H9 (cell line): Measurements from ENCODE around the gene LIMA1. TPM values are rescaled to one million over a fixed set of nuclear protein-coding genes. Genes with fewer than 3 reads are reported as not detected.

Experiments
- DNase-seq: peaks from one replicate; pipeline ENCODE4 v3.0.0-alpha.2; 2017
- H2AFZ ChIP-seq: one replicate; pipeline ENCODE4 v1.6.1; 2013; ENCODE audit warnings: mild to moderate bottlenecking, low read length, control low read depth, moderate library complexity
- H2AK5ac ChIP-seq: 2 replicates; pipeline ENCODE4 v1.6.1; 2013; ENCODE audit warnings: low read length, control low read depth, mixed read lengths; ENCODE audit not compliant: insufficient read length
- H2BK120ac ChIP-seq: one replicate; pipeline ENCODE4 v1.6.1; 2013; ENCODE audit warnings: low read depth, mild to moderate bottlenecking, low read length, control low read depth, inconsistent platforms; ENCODE audit not compliant: poor library complexity, severe bottlenecking
- H2BK12ac ChIP-seq: 2 replicates; pipeline ENCODE4 v1.6.1; 2013; ENCODE audit warnings: low read length, control low read depth, mixed read lengths, low read depth; ENCODE audit not compliant: insufficient read length
- H2BK15ac ChIP-seq: 2 replicates; pipeline ENCODE4 v1.6.1; 2013; ENCODE audit warnings: low read depth, low read length, control low read depth
- H2BK20ac ChIP-seq: one replicate; pipeline ENCODE4 v1.6.1; 2013; ENCODE audit warnings: low read depth, mild to moderate bottlenecking, low read length, control low read depth, inconsistent platforms; ENCODE audit not compliant: poor library complexity, severe bottlenecking
- H2BK5ac ChIP-seq: 2 replicates; pipeline ENCODE4 v1.6.1; 2013; ENCODE audit warnings: low read length, control low read depth, mixed read lengths; ENCODE audit not compliant: insufficient read length
- H3K14ac ChIP-seq: 2 replicates; pipeline ENCODE4 v1.6.1; 2013; ENCODE audit warnings: low read length, control low read depth; ENCODE audit not compliant: insufficient read depth
- H3K18ac ChIP-seq: 2 replicates; pipeline ENCODE4 v1.6.1; 2013; ENCODE audit warnings: low read depth, mild to moderate bottlenecking, mixed read lengths, low read length, control low read depth; ENCODE audit not compliant: insufficient read length
- H3K23ac ChIP-seq: 2 replicates; pipeline ENCODE4 v1.6.1; 2013; ENCODE audit warnings: low read length, control low read depth, mixed read lengths, low read depth; ENCODE audit not compliant: insufficient read length
- H3K23me2 ChIP-seq: 2 replicates; pipeline ENCODE4 v1.6.1; 2013; ENCODE audit warnings: low read depth, mild to moderate bottlenecking, mixed read lengths, low read length, control low read depth; ENCODE audit not compliant: insufficient read length, poor library complexity, severe bottlenecking
- H3K27ac ChIP-seq: 2 replicates; pipeline ENCODE4 v1.5.1; 2013; ENCODE audit warnings: low read length, control low read depth, mixed read lengths, low read depth; ENCODE audit not compliant: insufficient read length
- H3K27me3 ChIP-seq: 2 replicates; pipeline ENCODE4 v1.6.1; 2013; ENCODE audit warnings: low read length, control low read depth, inconsistent platforms; ENCODE audit not compliant: insufficient read depth
- H3K4ac ChIP-seq: 2 replicates; pipeline ENCODE4 v1.6.1; 2013; ENCODE audit warnings: low read depth, mild to moderate bottlenecking, control low read depth, inconsistent platforms, low read length, moderate library complexity
- H3K4me1 ChIP-seq: 2 replicates; pipeline ENCODE4 v1.6.1; 2013; ENCODE audit warnings: low read length, control low read depth, inconsistent platforms; ENCODE audit not compliant: insufficient read depth
- H3K4me2 ChIP-seq: 2 replicates; pipeline ENCODE4 v1.6.1; 2013; ENCODE audit warnings: low read length, control low read depth, mixed read lengths; ENCODE audit not compliant: insufficient read length, insufficient read depth
- H3K56ac ChIP-seq: 2 replicates; pipeline ENCODE4 v1.6.1; 2013; ENCODE audit warnings: low read depth, mild to moderate bottlenecking, mixed read lengths, low read length, control low read depth; ENCODE audit not compliant: insufficient read length
- H3K79me1 ChIP-seq: 2 replicates; pipeline ENCODE4 v1.6.1; 2013; ENCODE audit warnings: low read depth, mild to moderate bottlenecking, moderate library complexity, low read length, control low read depth, inconsistent platforms; ENCODE audit not compliant: insufficient read depth, poor library complexity, severe bottlenecking
- H3K79me2 ChIP-seq: 2 replicates; pipeline ENCODE4 v1.6.1; 2013; ENCODE audit warnings: low read length, control low read depth, inconsistent platforms; ENCODE audit not compliant: insufficient read depth
- H3K9ac ChIP-seq: 2 replicates; pipeline ENCODE4 v1.6.1; 2013; ENCODE audit warnings: low read length, control low read depth, mixed read lengths; ENCODE audit not compliant: insufficient read length; ENCODE audit errors: extremely low read depth
- H3K9me3 ChIP-seq: one replicate; pipeline ENCODE4 v1.6.1; 2013; ENCODE audit warnings: low read depth, low read length, inconsistent platforms; ENCODE audit not compliant: control insufficient read depth
- H3T11ph ChIP-seq: one replicate; pipeline ENCODE4 v1.6.1; 2013; ENCODE audit warnings: mild to moderate bottlenecking, low read length, control low read depth, inconsistent platforms
- H4K20me1 ChIP-seq: one replicate; pipeline ENCODE4 v1.6.1; 2013; ENCODE audit not compliant: control insufficient read depth, insufficient read length, insufficient read depth
- H4K5ac ChIP-seq: 2 replicates; pipeline ENCODE4 v1.6.1; 2013; ENCODE audit warnings: low read depth, mild to moderate bottlenecking, mixed read lengths, low read length, control low read depth; ENCODE audit not compliant: insufficient read length
- H4K8ac ChIP-seq: replicated peaks from 2 replicates; pipeline ENCODE4 v1.6.1; 2013; ENCODE audit warnings: low read length, control low read depth, mixed read lengths, low read depth; ENCODE audit not compliant: insufficient read length
- H4K91ac ChIP-seq: 2 replicates; pipeline ENCODE4 v1.6.1; 2013; ENCODE audit warnings: low read depth, mild to moderate bottlenecking, moderate library complexity, mixed read lengths, low read length, control low read depth; ENCODE audit not compliant: insufficient read length
- H3K27ac Mint-ChIP-seq, 3 experiments: 2 replicates in 2 of 3; 3 replicates in 1 of 3; pipeline ENCODE4 v1.8.0; 2020 to 2021; ENCODE audit warnings: mixed read lengths in 3 of 3, mild to moderate bottlenecking in 1 of 3, moderate library complexity in 1 of 3
- H3K27me3 Mint-ChIP-seq: 2 replicates; pipeline ENCODE4 v1.8.0; 2021; ENCODE audit warnings: low read depth, mild to moderate bottlenecking, moderate library complexity, mixed read lengths
- H3K36me3 Mint-ChIP-seq, 3 experiments: 2 replicates in 2 of 3; 3 replicates in 1 of 3; pipeline ENCODE4 v1.8.0; 2020 to 2021; ENCODE audit warnings: low read depth in 3 of 3, mixed read lengths in 3 of 3; ENCODE audit not compliant: insufficient read depth in 1 of 3
- H3K4me1 Mint-ChIP-seq, 2 experiments: 2 replicates each; pipeline ENCODE4 v1.8.0; 2020; ENCODE audit warnings: mixed read lengths in 2 of 2
- H3K4me3 Mint-ChIP-seq, 2 experiments: 2 replicates in 1 of 2; 3 replicates in 1 of 2; pipeline ENCODE4 v1.8.0; 2020 to 2021; ENCODE audit warnings: mild to moderate bottlenecking in 2 of 2, mixed read lengths in 2 of 2, moderate library complexity in 1 of 2
- H3K9me3 Mint-ChIP-seq, 2 experiments: 2 replicates in 1 of 2; 3 replicates in 1 of 2; pipeline ENCODE4 v1.8.0; 2020; ENCODE audit warnings: mild to moderate bottlenecking in 2 of 2, mixed read lengths in 2 of 2, moderate library complexity in 1 of 2
- WGBS: extraction: QIAGEN DNeasy Blood & Tissue Kit; methylation state at CpG from one replicate; pipeline ENCODE4 v1.1.7; 2013; ENCODE audit warnings: missing lambda C conversion rate, low lambda C conversion rate, mixed read lengths; ENCODE audit not compliant: insufficient read length; ENCODE audit errors: extremely low coverage; 5-methylcytosine and 5-hydroxymethylcytosine counted together
- total RNA-seq: library from RNA; stranded (reverse); gene quantifications from 2 replicates; pipeline ENCODE4 v1.2.1, GENCODE V29; 2021
- TF ChIP-seq, protein P1 (sequence below): fragments of 200-600 bp; sonication (generic); conservative IDR thresholded peaks from 3 replicates; pipeline ENCODE4 v1.8.0; 2021; ENCODE audit warnings: antibody characterized with exemption, mild to moderate bottlenecking

Gene LIMA1
- total RNA-seq, 1 experiment from 2014 or later: 40.8 TPM

DNA sequence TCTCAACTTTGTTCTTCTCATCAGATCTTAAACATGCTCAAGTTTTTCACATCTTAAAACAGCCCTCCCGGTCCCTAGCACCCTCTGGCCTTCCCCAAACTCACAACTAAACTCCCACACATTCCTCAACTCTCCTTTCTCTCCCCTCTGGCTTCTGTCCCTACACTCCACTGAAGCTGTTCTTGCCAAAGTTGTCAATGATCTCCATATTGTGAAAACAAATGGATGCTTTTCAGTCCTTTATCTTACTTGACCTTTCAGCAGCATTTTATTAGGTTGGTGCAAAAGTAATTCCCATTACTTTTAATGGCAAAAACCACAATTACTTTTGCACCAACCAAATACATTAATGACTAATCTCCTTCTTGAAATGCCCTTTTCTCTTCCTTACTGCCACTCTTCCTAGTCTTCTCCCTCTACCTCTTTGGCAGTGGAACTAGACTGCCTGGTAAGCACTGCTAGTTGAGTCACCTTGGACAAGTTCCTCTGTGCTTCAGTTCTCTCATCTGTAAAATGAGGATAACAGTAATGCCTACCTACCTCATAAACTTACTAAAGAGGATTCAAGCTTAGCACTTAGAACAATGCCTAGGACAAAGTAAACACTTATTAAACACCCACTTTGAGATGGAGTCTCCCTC is 132.2 kb downstream of the LIMA1 start:
- TF ChIP-seq, protein P1, sequence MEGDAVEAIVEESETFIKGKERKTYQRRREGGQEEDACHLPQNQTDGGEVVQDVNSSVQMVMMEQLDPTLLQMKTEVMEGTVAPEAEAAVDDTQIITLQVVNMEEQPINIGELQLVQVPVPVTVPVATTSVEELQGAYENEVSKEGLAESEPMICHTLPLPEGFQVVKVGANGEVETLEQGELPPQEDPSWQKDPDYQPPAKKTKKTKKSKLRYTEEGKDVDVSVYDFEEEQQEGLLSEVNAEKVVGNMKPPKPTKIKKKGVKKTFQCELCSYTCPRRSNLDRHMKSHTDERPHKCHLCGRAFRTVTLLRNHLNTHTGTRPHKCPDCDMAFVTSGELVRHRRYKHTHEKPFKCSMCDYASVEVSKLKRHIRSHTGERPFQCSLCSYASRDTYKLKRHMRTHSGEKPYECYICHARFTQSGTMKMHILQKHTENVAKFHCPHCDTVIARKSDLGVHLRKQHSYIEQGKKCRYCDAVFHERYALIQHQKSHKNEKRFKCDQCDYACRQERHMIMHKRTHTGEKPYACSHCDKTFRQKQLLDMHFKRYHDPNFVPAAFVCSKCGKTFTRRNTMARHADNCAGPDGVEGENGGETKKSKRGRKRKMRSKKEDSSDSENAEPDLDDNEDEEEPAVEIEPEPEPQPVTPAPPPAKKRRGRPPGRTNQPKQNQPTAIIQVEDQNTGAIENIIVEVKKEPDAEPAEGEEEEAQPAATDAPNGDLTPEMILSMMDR: no peak
- H3K4me2 ChIP-seq: no peak overlapping the region
- H4K20me1 ChIP-seq: no peaks in the 10 kb centered on the region
- no peaks in the 10 kb centered on the region for H3K27me3 ChIP-seq
- Mint-ChIP-seq H3K9me3 (no peaks in the 10 kb centered on the region), H3K27me3 (no peaks in the 10 kb centered on the region), H3K27ac (peak overlapping the region in 2 of 3 experiments; percentile 10 to 36; a peak in 6 of 7 replicates), H3K4me3 (no peak overlapping the region), H3K36me3 (no peaks in the 10 kb centered on the region; a peak in 3 of 7 replicates), H3K4me1 (peaks cover 0 to 3% of the 10 kb centered on the region in 2 experiments; a peak in 1 of 4 replicates)
- no peak overlapping the region for H2AFZ ChIP-seq
- H3T11ph ChIP-seq: no peak overlapping the region
- no peak overlapping the region for H3K9ac ChIP-seq
- no peak overlapping the region for H4K8ac ChIP-seq
- no peak for DNase-seq
- H3K18ac ChIP-seq: no peak overlapping the region
- H3K79me2 ChIP-seq: no peaks in the 10 kb centered on the region; the same call in 1 of the 2 replicates
- H3K27ac ChIP-seq: no peak overlapping the region
- H2BK5ac ChIP-seq: no peak overlapping the region
- no peak overlapping the region for H2AK5ac ChIP-seq
- H3K14ac ChIP-seq: no peak overlapping the region
- no peak overlapping the region for H2BK20ac ChIP-seq
- no peak overlapping the region for H2BK120ac ChIP-seq
- peaks cover 3% of the 10 kb centered on the region for H3K79me1 ChIP-seq
- WGBS: no CpG with 5 or more reads among the region's 1 CpG
- H2BK12ac ChIP-seq: no peak overlapping the region
- no peak overlapping the region for H4K91ac ChIP-seq
- no peak overlapping the region for H2BK15ac ChIP-seq
- H4K5ac ChIP-seq: no peak overlapping the region
- H3K4ac ChIP-seq: no peak overlapping the region
- no peak overlapping the region for H3K56ac ChIP-seq
- H3K4me1 ChIP-seq: no peaks in the 10 kb centered on the region
- no peaks in the 10 kb centered on the region for H3K23me2 ChIP-seq
- no peak overlapping the region for H3K23ac ChIP-seq
- no peaks in the 10 kb centered on the region for H3K9me3 ChIP-seq
